ENCODE results near the gene PRKG1.

DNA sequence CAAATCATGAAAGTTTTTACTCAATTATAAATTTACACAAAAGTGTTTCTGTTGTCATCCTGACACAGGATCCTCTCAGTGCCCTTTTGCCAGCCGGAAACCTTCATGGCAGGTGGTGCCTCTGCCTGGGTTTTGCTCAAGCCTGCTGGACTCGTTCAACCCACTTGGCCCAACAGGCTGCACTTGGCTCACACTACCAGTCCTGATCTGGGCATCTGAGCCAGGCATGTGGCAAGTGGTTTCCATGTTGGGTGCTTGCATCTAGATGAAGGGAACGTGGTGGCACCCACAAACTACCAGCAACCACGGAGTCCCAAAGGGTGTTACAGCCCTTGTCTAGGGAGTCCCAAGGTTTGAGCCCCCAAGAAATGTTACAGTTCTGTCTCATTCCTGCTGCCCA lies 787.4 kb downstream of the PRKG1 start:
- no peak for TF ChIP-seq JUND (IDR thresholded peaks at IDR 0.05)
- no peak for TF ChIP-seq GABPA (IDR thresholded peaks at IDR 0.05 in 1 of 2, conservative IDR thresholded peaks at IDR 0.05 in 1 of 2)
- TF ChIP-seq, protein P1, sequence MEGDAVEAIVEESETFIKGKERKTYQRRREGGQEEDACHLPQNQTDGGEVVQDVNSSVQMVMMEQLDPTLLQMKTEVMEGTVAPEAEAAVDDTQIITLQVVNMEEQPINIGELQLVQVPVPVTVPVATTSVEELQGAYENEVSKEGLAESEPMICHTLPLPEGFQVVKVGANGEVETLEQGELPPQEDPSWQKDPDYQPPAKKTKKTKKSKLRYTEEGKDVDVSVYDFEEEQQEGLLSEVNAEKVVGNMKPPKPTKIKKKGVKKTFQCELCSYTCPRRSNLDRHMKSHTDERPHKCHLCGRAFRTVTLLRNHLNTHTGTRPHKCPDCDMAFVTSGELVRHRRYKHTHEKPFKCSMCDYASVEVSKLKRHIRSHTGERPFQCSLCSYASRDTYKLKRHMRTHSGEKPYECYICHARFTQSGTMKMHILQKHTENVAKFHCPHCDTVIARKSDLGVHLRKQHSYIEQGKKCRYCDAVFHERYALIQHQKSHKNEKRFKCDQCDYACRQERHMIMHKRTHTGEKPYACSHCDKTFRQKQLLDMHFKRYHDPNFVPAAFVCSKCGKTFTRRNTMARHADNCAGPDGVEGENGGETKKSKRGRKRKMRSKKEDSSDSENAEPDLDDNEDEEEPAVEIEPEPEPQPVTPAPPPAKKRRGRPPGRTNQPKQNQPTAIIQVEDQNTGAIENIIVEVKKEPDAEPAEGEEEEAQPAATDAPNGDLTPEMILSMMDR (IDR thresholded peaks at IDR 0.05; ENCODE audit: low read depth, low read length, missing input control), result no peak
- no peak for TF ChIP-seq SP1 (IDR thresholded peaks at IDR 0.05)
- TF ChIP-seq TAF1 (conservative IDR thresholded peaks at IDR 0.05), result no peak
- no peak for TF ChIP-seq EGR1 (IDR thresholded peaks at IDR 0.05; ENCODE audit: low read depth in 2 of 2)
- TF ChIP-seq, protein P2, sequence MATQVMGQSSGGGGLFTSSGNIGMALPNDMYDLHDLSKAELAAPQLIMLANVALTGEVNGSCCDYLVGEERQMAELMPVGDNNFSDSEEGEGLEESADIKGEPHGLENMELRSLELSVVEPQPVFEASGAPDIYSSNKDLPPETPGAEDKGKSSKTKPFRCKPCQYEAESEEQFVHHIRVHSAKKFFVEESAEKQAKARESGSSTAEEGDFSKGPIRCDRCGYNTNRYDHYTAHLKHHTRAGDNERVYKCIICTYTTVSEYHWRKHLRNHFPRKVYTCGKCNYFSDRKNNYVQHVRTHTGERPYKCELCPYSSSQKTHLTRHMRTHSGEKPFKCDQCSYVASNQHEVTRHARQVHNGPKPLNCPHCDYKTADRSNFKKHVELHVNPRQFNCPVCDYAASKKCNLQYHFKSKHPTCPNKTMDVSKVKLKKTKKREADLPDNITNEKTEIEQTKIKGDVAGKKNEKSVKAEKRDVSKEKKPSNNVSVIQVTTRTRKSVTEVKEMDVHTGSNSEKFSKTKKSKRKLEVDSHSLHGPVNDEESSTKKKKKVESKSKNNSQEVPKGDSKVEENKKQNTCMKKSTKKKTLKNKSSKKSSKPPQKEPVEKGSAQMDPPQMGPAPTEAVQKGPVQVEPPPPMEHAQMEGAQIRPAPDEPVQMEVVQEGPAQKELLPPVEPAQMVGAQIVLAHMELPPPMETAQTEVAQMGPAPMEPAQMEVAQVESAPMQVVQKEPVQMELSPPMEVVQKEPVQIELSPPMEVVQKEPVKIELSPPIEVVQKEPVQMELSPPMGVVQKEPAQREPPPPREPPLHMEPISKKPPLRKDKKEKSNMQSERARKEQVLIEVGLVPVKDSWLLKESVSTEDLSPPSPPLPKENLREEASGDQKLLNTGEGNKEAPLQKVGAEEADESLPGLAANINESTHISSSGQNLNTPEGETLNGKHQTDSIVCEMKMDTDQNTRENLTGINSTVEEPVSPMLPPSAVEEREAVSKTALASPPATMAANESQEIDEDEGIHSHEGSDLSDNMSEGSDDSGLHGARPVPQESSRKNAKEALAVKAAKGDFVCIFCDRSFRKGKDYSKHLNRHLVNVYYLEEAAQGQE (IDR thresholded peaks at IDR 0.05), result no peak
- TF ChIP-seq YY1 (IDR thresholded peaks at IDR 0.05), result no peak
- TF ChIP-seq RXRA (IDR thresholded peaks at IDR 0.05), result no peak
- TF ChIP-seq RAD21 (IDR thresholded peaks at IDR 0.05), result no peak
- TF ChIP-seq NR2F2 (IDR thresholded peaks at IDR 0.05), result no peak
- TF ChIP-seq, protein P3, sequence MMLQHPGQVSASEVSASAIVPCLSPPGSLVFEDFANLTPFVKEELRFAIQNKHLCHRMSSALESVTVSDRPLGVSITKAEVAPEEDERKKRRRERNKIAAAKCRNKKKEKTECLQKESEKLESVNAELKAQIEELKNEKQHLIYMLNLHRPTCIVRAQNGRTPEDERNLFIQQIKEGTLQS (IDR thresholded peaks at IDR 0.05), result no peak
- TF ChIP-seq, protein P4, sequence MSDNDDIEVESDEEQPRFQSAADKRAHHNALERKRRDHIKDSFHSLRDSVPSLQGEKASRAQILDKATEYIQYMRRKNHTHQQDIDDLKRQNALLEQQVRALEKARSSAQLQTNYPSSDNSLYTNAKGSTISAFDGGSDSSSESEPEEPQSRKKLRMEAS (IDR thresholded peaks at IDR 0.05), result no peak
- TF ChIP-seq FOXA2 (IDR thresholded peaks at IDR 0.05), result no peak
